ENCODE results near the gene PI16. TPM values are rescaled to one million over a fixed set of nuclear protein-coding genes. Genes with fewer than 3 reads are reported as not detected.

The PI16 gene
- total and polyA plus RNA-seq, 2 experiments from 2014 or later: 0.50 TPM; not detected in 1

GRCh38 chr6:36964908-36965307 is 10.4 kb downstream of the PI16 start (continued):
- TF ChIP-seq CTCF (conservative IDR thresholded peaks at IDR 0.05; ENCODE audit: low read depth in 2 of 2) (no peak), REST (IDR thresholded peaks at IDR 0.05; ENCODE audit: unreplicated experiment) (no peak), CREB1 (CRISPR knock-in tag; IDR thresholded peaks at IDR 0.05; ENCODE audit: low read depth) (no peak), EZH2phosphoT487 (IDR thresholded peaks at IDR 0.05; ENCODE audit: unreplicated experiment) (no peak), NANOG (IDR thresholded peaks at IDR 0.05; ENCODE audit: borderline replicate concordance) (no peak), EZH2 (IDR thresholded peaks at IDR 0.05; ENCODE audit: low read depth, unreplicated experiment) (no peak), JUNB (IDR thresholded peaks at IDR 0.05; ENCODE audit: unreplicated experiment) (no peak), ETS1 (IDR thresholded peaks at IDR 0.05) (no peak)

GRCh38 chr6:36967301-36967700 is 12.8 kb downstream of the PI16 start:
- Mint-ChIP-seq H3K27ac (no peak overlapping the region), H3K36me3 (ENCODE audit: low read depth) (peaks cover 54% of the 10 kb centered on the region), H3K9me3 (no peaks in the 10 kb centered on the region), H3K4me1 (peaks cover 15% of the 10 kb centered on the region), H3K4me3 (no peak overlapping the region), H3K27me3 (ENCODE audit: insufficient read depth, low read depth, poor library complexity) (peaks cover 7% of the 10 kb centered on the region)
- Histone ChIP-seq H4K20me1 (replicated peaks; ENCODE audit: insufficient read depth) (peaks cover 3% of the 10 kb centered on the region), H3K36me3 (ENCODE audit: insufficient read depth) (peaks cover 18% of the 10 kb centered on the region; the same call in 1 of the 2 replicates), H3K27ac (ENCODE audit: low read depth) (no peak overlapping the region), H3K4me1 (ENCODE audit: insufficient read depth) (no peaks in the 10 kb centered on the region; the same call in 1 of the 2 replicates), H3F3A (replicated peaks; ENCODE audit: low read depth) (no peaks in the 10 kb centered on the region; the same call in 1 of the 2 replicates), H3K4me3 (no peak overlapping the region), H3K4me2 (no peak overlapping the region), H3K27me3 (ENCODE audit: insufficient read depth) (no peaks in the 10 kb centered on the region), H3K9me2 (ENCODE audit: insufficient read depth) (no peaks in the 10 kb centered on the region), H2AFZ (no peak overlapping the region), H3K79me2 (replicated peaks; ENCODE audit: insufficient read depth) (no peaks in the 10 kb centered on the region)
- DNase-seq (ENCODE audit: low spot score) (no peak), ATAC-seq (no peak)
- TF ChIP-seq POLR2AphosphoS5 (IDR thresholded peaks at IDR 0.05; ENCODE audit: low read depth) (no peak), REST (IDR thresholded peaks at IDR 0.05; ENCODE audit: unreplicated experiment) (no peak), EZH2phosphoT487 (IDR thresholded peaks at IDR 0.05; ENCODE audit: unreplicated experiment) (no peak), CREB1 (CRISPR knock-in tag; IDR thresholded peaks at IDR 0.05; ENCODE audit: low read depth) (no peak), NANOG (IDR thresholded peaks at IDR 0.05; ENCODE audit: borderline replicate concordance) (no peak), CTCF (conservative IDR thresholded peaks at IDR 0.05; ENCODE audit: low read depth in 2 of 2) (no peak), ZNF114 (CRISPR knock-in tag; IDR thresholded peaks at IDR 0.05) (no peak), ETS1 (IDR thresholded peaks at IDR 0.05) (no peak)

All from GM23338 (cell line).